ENCODE results near the gene ARPC2. TPM values are rescaled to one million over a fixed set of nuclear protein-coding genes. Genes with fewer than 3 reads are reported as not detected.

Gene ARPC2
- total and polyA plus RNA-seq, 2 of the 13 experiments (the other 11 are each of a cell fraction or from before 2014, with no cell fraction given), result 168 to 303 TPM

DNA sequence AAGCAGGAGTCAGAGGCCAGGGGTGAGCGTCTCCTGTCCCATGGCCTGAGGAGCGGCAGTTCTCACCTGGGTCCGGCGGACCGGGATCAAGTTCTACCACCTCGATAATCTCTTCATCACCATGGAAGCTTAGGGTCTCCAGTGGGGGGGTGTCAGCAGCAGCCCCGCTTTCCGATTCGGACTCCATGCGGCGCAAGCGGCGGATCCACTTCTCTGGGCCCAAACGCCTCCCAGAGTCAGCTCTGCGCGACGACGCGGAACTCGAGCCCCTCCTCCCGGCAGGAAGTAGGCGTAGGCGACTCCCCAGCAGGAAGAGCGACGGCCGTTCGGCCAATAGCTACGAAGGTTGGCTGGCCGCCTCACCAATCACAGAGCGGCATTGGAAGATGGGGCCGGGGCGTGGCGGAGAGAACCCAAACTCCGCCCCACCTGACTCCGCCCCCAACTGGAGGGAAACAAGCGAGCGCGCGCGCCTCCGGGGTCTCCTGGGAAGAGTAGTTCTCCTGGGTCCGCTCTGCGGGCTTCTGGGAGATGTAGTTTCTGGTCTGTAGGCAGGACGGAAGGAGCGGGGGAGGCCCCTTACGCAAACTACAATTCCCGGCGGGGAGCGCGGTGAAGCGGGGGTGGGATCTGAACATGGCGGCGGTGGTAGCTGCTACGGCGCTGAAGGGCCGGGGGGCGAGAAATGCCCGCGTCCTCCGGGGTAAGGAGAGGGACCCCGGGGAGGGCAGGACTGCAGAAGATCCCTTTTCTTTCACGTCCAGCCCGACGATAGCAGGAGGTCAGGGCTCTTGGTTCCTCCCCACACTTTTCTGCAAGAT is 53.1 kb downstream of the ARPC2 start, which contains the start of the genes AAMP and PNKD (continued):
- TF ChIP-seq NR2F1 (CRISPR knock-in tag; IDR thresholded peaks at IDR 0.05) (no peak), ZBTB7B (CRISPR knock-in tag; IDR thresholded peaks at IDR 0.05) (0 out of 2 replicates have a peak, but pooled peaks have one; percentile 46), REL (CRISPR knock-in tag; conservative IDR thresholded peaks at IDR 0.05) (no peak), ZKSCAN8 (CRISPR knock-in tag; IDR thresholded peaks at IDR 0.05; ENCODE audit: borderline replicate concordance) (no peak; the same call in 1 of the 2 replicates), SP140L (CRISPR knock-in tag; IDR thresholded peaks at IDR 0.05; ENCODE audit: borderline replicate concordance) (peak; percentile 59; the same call in 1 of the 2 replicates), NFE2 (CRISPR knock-in tag; IDR thresholded peaks at IDR 0.05) (no peak), ZFX (CRISPR knock-in tag; IDR thresholded peaks at IDR 0.05; ENCODE audit: low read depth) (peak; percentile 95), GPN1 (CRISPR knock-in tag; IDR thresholded peaks at IDR 0.05; ENCODE audit: borderline replicate concordance) (no peak), MIXL1 (CRISPR knock-in tag; IDR thresholded peaks at IDR 0.05) (peak; percentile 29; the same call in 1 of the 2 replicates), HCFC1 (IDR thresholded peaks at IDR 0.05; ENCODE audit: low read depth, low read length) (peak; percentile 99), ZNF780A (CRISPR knock-in tag; IDR thresholded peaks at IDR 0.05) (no peak), IKZF4 (CRISPR knock-in tag; IDR thresholded peaks at IDR 0.05; ENCODE audit: borderline replicate concordance, low read depth, not compliant biosample characterization) (peak; percentile 9), HNRNPH1 (optimal IDR thresholded peaks at IDR 0.05; ENCODE audit: low read depth, low read length) (no peak), GMEB1 (CRISPR knock-in tag; IDR thresholded peaks at IDR 0.05; ENCODE audit: borderline replicate concordance) (peak; percentile 97), SNAI1 (CRISPR knock-in tag; IDR thresholded peaks at IDR 0.05; ENCODE audit: borderline replicate concordance) (peak; percentile 94), ZNF776 (CRISPR knock-in tag; IDR thresholded peaks at IDR 0.05) (peak; percentile 85), HDAC6 (IDR thresholded peaks at IDR 0.05; ENCODE audit: low read depth, low read length) (no peak), MXI1 (IDR thresholded peaks at IDR 0.05; ENCODE audit: borderline replicate concordance, low read depth, low read length) (peak; percentile 83; the same call in 2 of the 3 replicates), JUNB (CRISPR knock-in tag; IDR thresholded peaks at IDR 0.05; ENCODE audit: borderline replicate concordance) (no peak), ZNF101 (CRISPR knock-in tag; IDR thresholded peaks at IDR 0.05; ENCODE audit: borderline replicate concordance, low read depth) (0 out of 2 replicates have a peak, but pooled peaks have one; percentile 7), CCAR2 (optimal IDR thresholded peaks at IDR 0.05; ENCODE audit: low read depth, low read length) (no peak)
- TF ChIP-seq, protein P1, sequence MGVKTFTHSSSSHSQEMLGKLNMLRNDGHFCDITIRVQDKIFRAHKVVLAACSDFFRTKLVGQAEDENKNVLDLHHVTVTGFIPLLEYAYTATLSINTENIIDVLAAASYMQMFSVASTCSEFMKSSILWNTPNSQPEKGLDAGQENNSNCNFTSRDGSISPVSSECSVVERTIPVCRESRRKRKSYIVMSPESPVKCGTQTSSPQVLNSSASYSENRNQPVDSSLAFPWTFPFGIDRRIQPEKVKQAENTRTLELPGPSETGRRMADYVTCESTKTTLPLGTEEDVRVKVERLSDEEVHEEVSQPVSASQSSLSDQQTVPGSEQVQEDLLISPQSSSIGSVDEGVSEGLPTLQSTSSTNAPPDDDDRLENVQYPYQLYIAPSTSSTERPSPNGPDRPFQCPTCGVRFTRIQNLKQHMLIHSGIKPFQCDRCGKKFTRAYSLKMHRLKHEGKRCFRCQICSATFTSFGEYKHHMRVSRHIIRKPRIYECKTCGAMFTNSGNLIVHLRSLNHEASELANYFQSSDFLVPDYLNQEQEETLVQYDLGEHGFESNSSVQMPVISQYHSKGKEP (CRISPR knock-in tag; IDR thresholded peaks at IDR 0.05), result 0 out of 2 replicates have a peak, but pooled peaks have one; percentile 69
- TF ChIP-seq, protein P2, sequence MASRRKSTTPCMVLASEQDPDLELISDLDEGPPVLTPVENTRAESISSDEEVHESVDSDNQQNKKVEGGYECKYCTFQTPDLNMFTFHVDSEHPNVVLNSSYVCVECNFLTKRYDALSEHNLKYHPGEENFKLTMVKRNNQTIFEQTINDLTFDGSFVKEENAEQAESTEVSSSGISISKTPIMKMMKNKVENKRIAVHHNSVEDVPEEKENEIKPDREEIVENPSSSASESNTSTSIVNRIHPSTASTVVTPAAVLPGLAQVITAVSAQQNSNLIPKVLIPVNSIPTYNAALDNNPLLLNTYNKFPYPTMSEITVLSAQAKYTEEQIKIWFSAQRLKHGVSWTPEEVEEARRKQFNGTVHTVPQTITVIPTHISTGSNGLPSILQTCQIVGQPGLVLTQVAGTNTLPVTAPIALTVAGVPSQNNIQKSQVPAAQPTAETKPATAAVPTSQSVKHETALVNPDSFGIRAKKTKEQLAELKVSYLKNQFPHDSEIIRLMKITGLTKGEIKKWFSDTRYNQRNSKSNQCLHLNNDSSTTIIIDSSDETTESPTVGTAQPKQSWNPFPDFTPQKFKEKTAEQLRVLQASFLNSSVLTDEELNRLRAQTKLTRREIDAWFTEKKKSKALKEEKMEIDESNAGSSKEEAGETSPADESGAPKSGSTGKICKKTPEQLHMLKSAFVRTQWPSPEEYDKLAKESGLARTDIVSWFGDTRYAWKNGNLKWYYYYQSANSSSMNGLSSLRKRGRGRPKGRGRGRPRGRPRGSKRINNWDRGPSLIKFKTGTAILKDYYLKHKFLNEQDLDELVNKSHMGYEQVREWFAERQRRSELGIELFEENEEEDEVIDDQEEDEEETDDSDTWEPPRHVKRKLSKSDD (CRISPR knock-in tag; IDR thresholded peaks at IDR 0.05; ENCODE audit: low read depth), result no peak; the same call in 1 of the 2 replicates
